ENCODE results near the gene FBXO44. TPM values are rescaled to one million over a fixed set of nuclear protein-coding genes. Genes with fewer than 3 reads are reported as not detected.
"Not testable (repeated sequence)": the region's sequence is repeated elsewhere in the genome, so short reads cannot be mapped to it uniquely, and the experiment has no call there.

FBXO44 gene
- total RNA-seq, 2 experiments from 2014 or later, result 18.1 to 20.4 TPM

DNA sequence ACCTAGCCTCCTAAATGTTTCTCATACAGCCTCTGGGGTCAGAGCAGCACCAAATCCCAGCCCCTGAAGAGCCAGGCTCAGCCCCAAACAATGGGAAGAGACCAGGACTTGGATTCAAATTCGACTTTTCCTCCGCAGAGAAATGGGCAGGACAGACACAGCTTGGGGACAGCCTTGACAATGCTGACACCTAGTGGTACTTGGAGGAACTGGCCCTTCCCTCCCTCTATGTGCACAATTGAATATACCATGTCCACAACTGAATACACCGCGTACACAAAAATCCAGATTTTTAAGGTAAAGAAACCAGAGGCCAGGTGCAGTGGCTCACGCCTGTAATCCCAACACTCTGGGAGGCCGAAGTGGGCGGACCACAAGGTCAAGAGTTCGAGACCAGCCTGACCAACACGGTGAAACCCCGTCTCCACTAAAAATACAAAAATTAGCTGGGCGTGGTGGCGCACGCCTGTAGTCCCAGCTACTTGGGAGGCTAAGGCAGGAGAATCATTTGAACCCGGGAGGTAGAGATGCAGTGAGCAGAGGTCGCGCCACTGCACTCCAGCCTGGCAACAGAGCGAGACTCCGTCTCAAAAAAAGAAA is 12.2 kb upstream of the FBXO44 start:
- POLR2A ChIA-PET; H3K27me3 Mint-ChIP-seq; H3K27ac Mint-ChIP-seq; H3K4me1 Mint-ChIP-seq (ENCODE audit: low read depth); H3K36me3 Mint-ChIP-seq (ENCODE audit: low read depth); H3K9me3 Mint-ChIP-seq; H3K4me3 Mint-ChIP-seq: not testable (repeated sequence)
- DNase-seq (peak; percentile 84), ATAC-seq (peak; percentile 82)
- TF ChIP-seq CTCF (IDR thresholded peaks at IDR 0.05), result peak; percentile 92
- CTCF ChIA-PET, result interaction anchor here (0.6 to 6.8 kb wide), 25 partner anchors 8 to 605 kb away, joined by 3 to 60 read pairs (median 4); partner anchors contain the start of genes FBXO2, FBXO44 and FBXO6
- intact Hi-C loops (cut with micrococcal nuclease), result loop anchor here (5.0 to 10.0 kb wide), 4 partner anchors 168 to 605 kb away; partner anchors contain the start of gene DISP3

DNA sequence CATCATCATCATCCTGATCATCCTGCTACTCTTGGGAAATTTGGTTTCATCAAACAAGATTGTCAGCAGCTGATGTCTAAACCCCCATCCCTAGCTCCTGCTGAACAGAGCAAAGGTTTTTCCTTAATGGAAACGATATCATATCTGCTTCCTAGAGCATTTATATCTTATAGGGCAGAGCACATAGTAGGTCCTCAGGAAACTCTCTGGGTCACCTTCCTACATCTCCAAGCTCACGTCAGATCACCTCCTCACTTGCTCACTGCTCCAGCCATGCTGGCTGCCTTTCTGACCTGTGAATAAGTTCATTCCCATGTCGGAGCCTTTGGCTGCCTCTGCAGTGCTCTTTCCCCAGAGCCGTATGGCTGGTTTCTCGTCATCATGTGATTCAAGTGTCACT is 10.9 kb upstream of the FBXO44 start:
- ATAC-seq, result no peak
- POLR2A ChIA-PET, result interaction anchor here (0.6 to 0.8 kb wide), 2 partner anchors 264 to 660 kb away, joined by 3 read pairs; no protein-coding TSS in a partner anchor

DNA sequence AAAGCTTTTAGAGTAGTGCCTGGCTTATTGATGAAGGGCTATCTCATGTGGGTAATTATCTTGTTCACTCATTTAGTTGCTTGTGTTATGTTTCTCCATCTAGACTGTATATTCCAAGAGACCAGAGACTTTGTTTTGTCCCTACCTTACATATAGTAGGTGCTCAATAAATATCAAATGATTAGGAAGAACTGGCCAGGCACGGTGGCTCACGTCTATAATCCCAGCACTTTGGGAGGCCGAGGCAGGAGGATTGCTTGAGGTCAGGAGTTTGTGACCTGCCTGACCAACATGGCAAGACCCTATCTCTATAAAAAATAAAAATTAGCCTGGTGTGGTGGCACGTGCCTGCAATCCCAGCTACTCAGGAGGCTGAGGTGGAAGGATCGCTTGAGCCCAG is 9.4 kb upstream of the FBXO44 start:
- intact Hi-C loops (cut with micrococcal nuclease), result loop anchor here (5.0 to 10.0 kb wide), 2 partner anchors 72 to 170 kb away; partner anchors contain the start of gene DISP3
- H3K27me3 Mint-ChIP-seq, result no peaks in the 10 kb centered on the region
- POLR2A ChIA-PET, result interaction anchor here (1.0 to 1.3 kb wide), 3 partner anchors 15 to 372 kb away, joined by 3 read pairs; no protein-coding TSS in a partner anchor
- no peak for ATAC-seq
- no peak for TF ChIP-seq CTCF (IDR thresholded peaks at IDR 0.05)
- no peaks in the 10 kb centered on the region for H3K36me3 Mint-ChIP-seq (ENCODE audit: low read depth)
- CTCF ChIA-PET, result interaction anchor here (0.7 to 6.8 kb wide), 29 partner anchors 8 to 608 kb away, joined by 3 to 60 read pairs (median 4); partner anchors contain the start of genes DISP3, FBXO2, FBXO44 and FBXO6
- H3K4me3 Mint-ChIP-seq, result no peak overlapping the region
- peaks cover 9% of the 10 kb centered on the region for H3K4me1 Mint-ChIP-seq (ENCODE audit: low read depth)
- H3K9me3 Mint-ChIP-seq, result no peaks in the 10 kb centered on the region
- DNase-seq, result no peak
- H3K27ac Mint-ChIP-seq, result no peak overlapping the region

More for the DNA sequence above, 10.9 kb upstream of the FBXO44 start:
- CTCF ChIA-PET, result interaction anchor here (0.8 to 6.8 kb wide), 14 partner anchors 9 to 606 kb away, joined by 3 to 60 read pairs (median 4); partner anchors contain the start of genes FBXO2, FBXO44 and FBXO6
- Mint-ChIP-seq H3K4me1 (ENCODE audit: low read depth) (no peaks in the 10 kb centered on the region), H3K27ac (no peak overlapping the region), H3K4me3 (no peak overlapping the region), H3K9me3 (no peaks in the 10 kb centered on the region), H3K27me3 (peaks cover 1% of the 10 kb centered on the region), H3K36me3 (ENCODE audit: low read depth) (no peaks in the 10 kb centered on the region)
- intact Hi-C loops (cut with micrococcal nuclease), result loop anchor here (5.0 to 10.0 kb wide), 4 partner anchors 169 to 606 kb away; partner anchors contain the start of gene DISP3
- no peak for TF ChIP-seq CTCF (IDR thresholded peaks at IDR 0.05)
- DNase-seq, result no peak

DNA sequence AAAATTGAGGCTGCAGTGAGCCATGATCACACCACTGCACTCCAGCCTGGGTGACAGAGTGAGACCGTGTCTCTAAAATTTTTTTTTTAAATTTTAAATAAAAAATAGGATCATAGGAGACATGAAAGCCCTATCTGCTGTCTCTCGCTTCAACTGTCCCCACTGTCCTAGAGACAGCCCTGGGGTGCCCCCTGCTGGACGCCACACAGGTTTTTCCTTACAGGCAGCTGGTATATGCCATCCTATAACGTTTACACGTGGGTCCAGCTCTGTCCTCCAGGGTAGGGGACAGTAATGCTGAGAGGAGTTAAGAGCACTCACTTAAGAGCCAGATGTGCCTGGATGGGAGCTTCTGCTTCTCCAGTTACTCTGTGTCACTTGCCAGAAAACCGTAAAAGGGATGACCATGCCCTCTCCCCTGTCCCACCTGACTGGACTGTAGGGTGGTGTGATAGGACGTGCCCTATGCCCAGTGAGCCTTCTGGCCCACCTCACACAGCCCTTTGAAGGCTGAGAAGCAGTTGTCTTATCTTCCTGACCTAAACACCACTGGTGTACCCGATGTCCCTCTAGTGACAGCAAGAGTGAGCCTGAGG is 8.9 kb upstream of the FBXO44 start:
- POLR2A ChIA-PET, result interaction anchor here (0.6 to 1.3 kb wide), 4 partner anchors 15 to 538 kb away, joined by 3 to 4 read pairs (median 3); no protein-coding TSS in a partner anchor
- Mint-ChIP-seq H3K36me3 (ENCODE audit: low read depth) (no peaks in the 10 kb centered on the region), H3K27me3 (no peaks in the 10 kb centered on the region), H3K4me1 (ENCODE audit: low read depth) (peaks cover 11% of the 10 kb centered on the region), H3K9me3 (no peaks in the 10 kb centered on the region), H3K27ac (no peak overlapping the region), H3K4me3 (no peak overlapping the region)
- ATAC-seq (peak; percentile 46), DNase-seq (peak; percentile 92)
- CTCF ChIA-PET, result interaction anchor here (0.6 to 6.8 kb wide), 40 partner anchors 9 to 608 kb away, joined by 3 to 60 read pairs (median 4); partner anchors contain the start of genes DISP3, FBXO2, FBXO44 and FBXO6
- intact Hi-C loops (cut with micrococcal nuclease), result loop anchor here (5.0 to 10.0 kb wide), 2 partner anchors 72 to 171 kb away; partner anchors contain the start of gene DISP3
- TF ChIP-seq CTCF (IDR thresholded peaks at IDR 0.05), result peak; percentile 85
